ENCODE data around the gene CABP2. TPM values are rescaled to one million over a fixed set of nuclear protein-coding genes. Genes with fewer than 3 reads are reported as not detected.

The CABP2 gene
- total RNA-seq, 2 donors from 2014 or later: not detected

- Histone ChIP-seq H3K9me3 (no peaks in the 10 kb centered on the region), H3K4me1 (peaks cover 27% of the 10 kb centered on the region), H3K27me3 (no peaks in the 10 kb centered on the region), H3K4me3 (no peak overlapping the region), H3K27ac (no peak overlapping the region), H3K36me3 (replicated peaks in 1 of 2; ENCODE audit: insufficient read depth in 1 of 2, low read depth in 2 of 2) (no peaks in the 10 kb centered on the region)
- intact Hi-C loops (cut with DNase I): no loop called here
- TF ChIP-seq, protein P1, sequence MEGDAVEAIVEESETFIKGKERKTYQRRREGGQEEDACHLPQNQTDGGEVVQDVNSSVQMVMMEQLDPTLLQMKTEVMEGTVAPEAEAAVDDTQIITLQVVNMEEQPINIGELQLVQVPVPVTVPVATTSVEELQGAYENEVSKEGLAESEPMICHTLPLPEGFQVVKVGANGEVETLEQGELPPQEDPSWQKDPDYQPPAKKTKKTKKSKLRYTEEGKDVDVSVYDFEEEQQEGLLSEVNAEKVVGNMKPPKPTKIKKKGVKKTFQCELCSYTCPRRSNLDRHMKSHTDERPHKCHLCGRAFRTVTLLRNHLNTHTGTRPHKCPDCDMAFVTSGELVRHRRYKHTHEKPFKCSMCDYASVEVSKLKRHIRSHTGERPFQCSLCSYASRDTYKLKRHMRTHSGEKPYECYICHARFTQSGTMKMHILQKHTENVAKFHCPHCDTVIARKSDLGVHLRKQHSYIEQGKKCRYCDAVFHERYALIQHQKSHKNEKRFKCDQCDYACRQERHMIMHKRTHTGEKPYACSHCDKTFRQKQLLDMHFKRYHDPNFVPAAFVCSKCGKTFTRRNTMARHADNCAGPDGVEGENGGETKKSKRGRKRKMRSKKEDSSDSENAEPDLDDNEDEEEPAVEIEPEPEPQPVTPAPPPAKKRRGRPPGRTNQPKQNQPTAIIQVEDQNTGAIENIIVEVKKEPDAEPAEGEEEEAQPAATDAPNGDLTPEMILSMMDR (IDR thresholded peaks at IDR 0.05): no peak
- TF ChIP-seq POLR2A (IDR thresholded peaks at IDR 0.05): no peak
- WGBS, 2 donors: 83% methylated on average over 6 of the region's 6 CpGs; no CpG with 5 or more reads in 1 of the 2 donors
- ATAC-seq (no peak), DNase-seq (no peak)
These were observed 18.0 kb upstream of the CABP2 start for GRCh38 chr11:67541198-67541597.

GRCh38 chr11:67539550-67539949 is 16.3 kb upstream of the CABP2 start:
- Histone ChIP-seq H3K27ac (no peak overlapping the region), H3K27me3 (no peaks in the 10 kb centered on the region), H3K9me3 (peaks cover 0 to 3% (median 0%) of the 10 kb centered on the region in 3 donors), H3K4me1 (peaks cover 17% of the 10 kb centered on the region), H3K36me3 (replicated peaks in 1 of 2; ENCODE audit: insufficient read depth in 1 of 2, low read depth in 2 of 2) (no peaks in the 10 kb centered on the region), H3K4me3 (no peak overlapping the region)
- ATAC-seq (no peak), DNase-seq (no peak)
- TF ChIP-seq, protein P1 (IDR thresholded peaks at IDR 0.05): no peak
- no peak for TF ChIP-seq POLR2A (IDR thresholded peaks at IDR 0.05)
- intact Hi-C loops (cut with DNase I): no loop called here
- 68 to 85% methylated on average over 4 of the region's 4 CpGs for WGBS, 2 donors

DNA sequence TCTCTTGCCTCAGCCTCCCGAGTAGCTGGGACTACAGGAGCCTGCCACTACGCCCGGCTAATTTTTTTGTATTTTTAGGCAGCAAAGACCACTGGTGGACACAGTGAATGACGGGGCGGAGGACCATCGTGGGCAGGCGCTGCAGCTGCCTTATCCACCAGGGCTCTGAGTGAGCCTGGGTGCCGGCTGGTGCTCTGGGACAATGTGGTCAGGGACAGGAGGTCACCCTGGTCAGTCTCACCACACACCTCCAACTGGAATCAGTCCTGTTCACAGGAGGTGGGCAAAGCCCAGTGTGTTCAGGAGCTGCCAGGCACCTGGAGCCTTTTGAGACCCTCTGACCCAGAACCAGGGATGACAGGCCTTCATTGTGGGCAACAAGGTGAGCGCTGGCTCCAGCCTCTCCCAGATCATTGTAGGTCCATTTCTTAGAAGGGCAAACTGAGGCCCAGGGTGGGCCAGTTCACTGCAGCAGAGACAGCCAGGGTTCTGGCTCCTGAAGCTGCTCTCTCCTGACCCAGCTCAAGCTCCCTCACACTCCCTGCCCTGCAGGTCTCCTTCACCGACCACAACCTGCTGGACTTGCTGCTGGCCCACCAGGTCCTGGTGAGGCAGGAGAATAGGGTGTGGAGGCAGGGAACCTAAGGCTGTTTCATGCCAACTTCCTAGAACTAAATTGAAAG is 15.7 kb upstream of the CABP2 start:
- no peak for ATAC-seq
- TF ChIP-seq, protein P1 (IDR thresholded peaks at IDR 0.05): no peak
- no peak for TF ChIP-seq POLR2A (IDR thresholded peaks at IDR 0.05)
- peaks cover 11% of the 10 kb centered on the region for H3K4me1 ChIP-seq
- no peak for DNase-seq
- H3K27me3 ChIP-seq: no peaks in the 10 kb centered on the region
- H3K4me3 ChIP-seq: no peak overlapping the region
- intact Hi-C loops (cut with DNase I): no loop called here
- H3K36me3 ChIP-seq (replicated peaks in 1 of 2; ENCODE audit: insufficient read depth in 1 of 2, low read depth in 2 of 2): no peaks in the 10 kb centered on the region
- peaks cover 0 to 4% (median 0%) of the 10 kb centered on the region in 3 donors for H3K9me3 ChIP-seq
- no peak overlapping the region for H3K27ac ChIP-seq
- 91 to 93% methylated on average over 9 to 10 of the region's 10 CpGs for WGBS, 2 donors

DNA sequence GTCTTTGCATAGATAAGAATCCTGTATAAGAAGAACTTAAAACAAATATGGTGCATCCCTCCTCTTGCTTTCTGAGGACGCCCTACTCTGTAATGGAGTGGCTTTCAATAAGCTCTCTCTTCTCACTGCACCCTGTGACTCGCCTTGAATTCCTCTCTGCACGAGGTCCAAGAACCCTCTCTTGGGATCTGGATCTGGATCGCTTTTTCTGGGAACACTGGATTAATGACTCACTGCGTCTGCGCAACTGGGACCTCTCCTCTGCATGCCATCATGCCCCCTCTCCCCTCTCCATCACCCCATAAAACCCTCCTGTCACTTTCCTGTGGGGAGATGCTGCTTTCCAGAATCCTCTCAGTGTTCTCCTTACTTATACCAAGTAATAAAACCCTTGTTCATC is 15.1 kb upstream of the CABP2 start:
- Histone ChIP-seq H3K4me1 (peaks cover 10% of the 10 kb centered on the region), H3K36me3 (replicated peaks in 1 of 2; ENCODE audit: insufficient read depth in 1 of 2, low read depth in 2 of 2) (no peaks in the 10 kb centered on the region), H3K9me3 (peaks cover 0 to 4% (median 0%) of the 10 kb centered on the region in 3 donors), H3K4me3 (no peak overlapping the region), H3K27me3 (no peaks in the 10 kb centered on the region), H3K27ac (no peak overlapping the region)
- intact Hi-C loops (cut with DNase I): no loop called here
- DNase-seq: no peak
- TF ChIP-seq POLR2A (IDR thresholded peaks at IDR 0.05): no peak
- TF ChIP-seq, protein P1 (IDR thresholded peaks at IDR 0.05): no peak
- WGBS, 2 donors: 80 to 87% methylated on average over 6 of the region's 6 CpGs
- no peak for ATAC-seq

DNA sequence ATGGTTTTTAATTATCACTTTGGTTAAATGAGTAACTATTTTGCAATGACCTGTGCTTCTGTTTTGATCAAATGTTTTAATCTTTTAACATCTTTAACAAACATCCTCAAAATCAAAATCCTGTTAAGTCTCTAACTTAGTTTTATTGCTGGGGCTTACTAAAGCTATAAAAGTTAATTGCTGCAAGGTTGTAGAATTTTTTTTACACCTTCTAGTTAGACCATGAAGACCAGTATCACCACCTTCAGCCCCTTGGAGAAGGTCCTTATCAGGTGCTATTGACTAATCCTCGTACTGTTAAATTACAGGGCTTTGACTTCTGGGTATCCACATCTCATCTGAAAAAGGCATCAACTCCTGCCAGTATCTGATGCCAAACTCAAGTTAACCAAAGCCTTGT is 12.3 kb upstream of the CABP2 start:
- H3K4me1 ChIP-seq: peaks cover 23% of the 10 kb centered on the region
- TF ChIP-seq, protein P1 (IDR thresholded peaks at IDR 0.05): no peak
- no peak for TF ChIP-seq POLR2A (IDR thresholded peaks at IDR 0.05)
- no peaks in the 10 kb centered on the region for H3K36me3 ChIP-seq (replicated peaks in 1 of 2; ENCODE audit: insufficient read depth in 1 of 2, low read depth in 2 of 2)
- H3K27ac ChIP-seq: no peak overlapping the region
- DNase-seq (no peak), ATAC-seq (no peak)
- no peak overlapping the region for H3K4me3 ChIP-seq
- whole genome bisulfite sequencing, 2 donors: 31 to 43% methylated on average over 1 of the region's 1 CpG
- no peaks in the 10 kb centered on the region for H3K27me3 ChIP-seq
- H3K9me3 ChIP-seq: peaks cover 0 to 4% (median 0%) of the 10 kb centered on the region in 3 donors
- intact Hi-C loops (cut with DNase I): no loop called here
